Motor neuron (in vitro differentiated cells): Measurements from ENCODE around the gene COL23A1. TPM values are rescaled to one million over a fixed set of nuclear protein-coding genes. Genes with fewer than 3 reads are reported as not detected.
"Not testable (repeated sequence)": the region's sequence is repeated elsewhere in the genome, so short reads cannot be mapped to it uniquely, and the experiment has no call there.

Experiments used
- ATAC-seq, 8 experiments: fragments of 200-7000 bp; cut with Tn5 transposase; replicated peaks in 6 of 8; 2 replicates each; pipeline ENCODE4 v1.8.0; 2021; ENCODE audit warnings: mild to moderate bottlenecking in 8 of 8, moderate library complexity in 8 of 8
- H3K27ac ChIP-seq, 2 donors: fragments of 250-450 bp; sonication (Bioruptor Pico); 2 replicates each; pipeline ENCODE4 v1.9.0; 2021; ENCODE audit warnings: antibody characterized with exemption in 2 of 2, mild to moderate bottlenecking in 2 of 2, moderate library complexity in 1 of 2
- H3K4me1 ChIP-seq, 2 donors: fragments of 250-450 bp; sonication (Bioruptor Pico); replicated peaks in 1 of 2; 2 replicates each; pipeline ENCODE4 v1.6.1; 2021; ENCODE audit warnings: antibody characterized with exemption in 2 of 2, mild to moderate bottlenecking in 2 of 2, moderate library complexity in 1 of 2
- H3K4me3 ChIP-seq, 5 donors: fragments of 250-450 bp; sonication (Bioruptor Pico); 2 replicates each; pipeline ENCODE4 v1.9.0; 2021; ENCODE audit warnings: antibody characterized with exemption in 5 of 5, mild to moderate bottlenecking in 5 of 5, moderate library complexity in 4 of 5
- WGBS, 10 experiments: fragments of 450-650 bp; shearing (Covaris generic); methylation state at CpG; one replicate each; pipeline ENCODE4 v1.0.0; 2022; 5-methylcytosine and 5-hydroxymethylcytosine counted together
- in situ Hi-C, 9 experiments: fragments of 400-800 bp; cut with MboI; loops; one replicate each; pipeline ENCODE4 v1.15.0; 2021; ENCODE audit warnings: low sequenced_read_pairs in 9 of 9, low pct_unique_long_range_greater_than_20kb in 2 of 9; ENCODE audit not compliant: unreplicated experiment in 9 of 9
- total RNA-seq, 8 experiments: library from RNA; unstranded; fragments of 300-600 nt; gene quantifications; 2 replicates each; pipeline versions ENCODE4 v1.2.3 to v1.2.4, GENCODE V29; 2022

COL23A1 gene
- total RNA-seq, 8 experiments from 2014 or later = 0.10 to 10.8 (median 0.20) TPM

DNA sequence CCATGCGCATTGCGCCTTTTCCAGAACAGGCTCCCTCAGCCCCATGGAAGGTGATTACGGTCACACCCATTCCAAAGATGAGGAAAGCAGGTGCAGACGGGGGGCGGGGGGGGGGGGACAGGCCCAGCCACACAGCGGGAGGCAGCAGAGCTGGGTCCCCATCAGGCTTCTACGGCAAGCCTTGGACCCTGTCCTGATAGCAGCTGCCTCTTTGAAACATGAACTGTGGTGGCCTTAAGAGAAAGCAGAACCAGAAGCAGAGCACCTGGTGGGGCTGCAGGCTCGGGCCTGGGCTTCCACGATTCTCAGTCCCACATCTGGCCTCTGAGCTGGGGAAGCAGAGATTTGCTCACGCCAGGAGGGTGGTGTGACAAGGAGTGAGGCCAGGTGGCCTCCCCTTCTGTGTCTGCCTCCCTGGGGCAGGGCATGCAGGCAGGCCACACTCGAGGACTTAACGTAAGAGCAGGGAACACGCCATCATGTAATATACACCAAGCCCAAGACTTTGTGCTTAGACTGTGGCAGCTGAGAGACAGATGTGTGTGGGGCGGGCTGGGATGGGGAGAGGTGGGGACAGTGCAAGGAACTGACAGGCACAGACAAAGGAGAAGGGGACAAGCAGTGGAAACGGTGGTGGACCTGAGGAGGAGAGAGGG, 343.4 kb downstream of the COL23A1 start:
- WGBS, 10 experiments = 80% methylated on average over 1 of the region's 15 CpGs; no CpG with 5 or more reads in 9 of the 10 experiments
- ATAC-seq = peak in 5 of 8 experiments; percentile 11 to 70 (median 21)
- Histone ChIP-seq H3K27ac (no peak overlapping the region), H3K4me1 (no peaks in the 10 kb centered on the region), H3K4me3 (no peak overlapping the region)
- in situ Hi-C loops = no loop called here

DNA sequence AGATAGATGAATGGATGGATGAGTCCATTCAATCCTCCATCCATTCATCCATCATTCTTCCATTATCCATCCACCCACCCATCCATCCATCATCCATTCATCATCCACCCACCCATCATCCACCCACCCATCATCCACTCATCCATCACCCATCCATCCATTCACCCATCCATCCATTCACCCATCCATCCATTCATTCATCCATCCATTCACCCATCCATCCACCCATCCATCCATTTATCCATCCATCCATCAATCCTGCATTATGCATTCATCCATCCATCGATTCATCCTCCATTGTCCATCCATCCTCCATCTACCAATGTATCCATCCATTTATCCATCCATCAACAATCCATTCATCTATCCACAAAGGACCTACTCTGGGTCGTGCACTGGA, 344.8 kb downstream of the COL23A1 start:
- no peak overlapping the region for H3K4me3 ChIP-seq
- H3K4me1 ChIP-seq = no peaks in the 10 kb centered on the region
- no peak overlapping the region for H3K27ac ChIP-seq
- no peak for ATAC-seq
- in situ Hi-C loops = no loop called here
- WGBS, 10 experiments = 29 to 83% (median 65%) methylated on average over 1 to 2 of the region's 2 CpGs; no CpG with 5 or more reads in 2 of the 10 experiments

DNA sequence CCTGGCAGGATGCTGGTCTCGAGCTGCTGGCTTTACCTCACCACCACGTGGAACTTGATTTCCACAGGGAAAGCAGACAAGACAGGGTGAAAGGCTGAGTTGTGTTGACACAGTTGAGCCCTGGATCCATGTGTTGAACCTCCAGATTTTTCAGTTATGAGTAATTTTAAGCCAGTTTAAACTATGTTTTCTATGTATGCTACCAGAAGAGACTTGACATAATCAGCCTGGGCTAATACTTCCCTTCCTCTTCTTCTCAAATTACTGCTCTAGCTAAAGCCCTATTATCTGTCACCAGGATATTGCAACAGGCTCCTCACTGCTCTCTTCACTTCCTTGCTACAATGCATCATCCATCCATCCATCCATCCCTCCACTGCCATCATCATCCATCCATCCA, 345.6 kb downstream of the COL23A1 start:
- WGBS, 10 experiments = 33 to 83% (median 55%) methylated on average over 1 to 2 of the region's 2 CpGs; no CpG with 5 or more reads in 4 of the 10 experiments
- no peak overlapping the region for H3K27ac ChIP-seq
- in situ Hi-C loops = no loop called here
- no peaks in the 10 kb centered on the region for H3K4me1 ChIP-seq
- H3K4me3 ChIP-seq = no peak overlapping the region
- no peak for ATAC-seq

DNA sequence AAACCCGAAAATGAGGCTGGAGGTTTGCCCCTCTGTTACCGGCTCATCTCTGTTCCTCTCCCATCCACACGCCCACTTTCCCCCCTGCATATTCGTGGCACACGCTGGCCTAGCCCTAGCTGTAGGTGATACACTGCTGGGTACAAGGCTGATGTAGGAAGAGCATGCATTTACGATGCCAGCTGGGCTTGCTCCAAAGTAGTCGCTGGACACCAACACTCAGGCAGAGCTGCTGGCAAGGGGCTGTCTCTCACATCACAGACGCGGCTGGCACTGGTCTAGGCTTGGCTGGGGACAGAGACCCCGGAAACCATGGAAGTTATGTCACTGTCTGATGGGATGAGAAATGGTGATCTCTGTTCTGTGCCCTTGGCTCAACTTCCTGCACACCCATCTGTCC, 347.8 kb downstream of the COL23A1 start:
- no peak for ATAC-seq
- no peak overlapping the region for H3K4me3 ChIP-seq
- 40 to 100% (median 83%) methylated on average over 1 to 6 of the region's 10 CpGs; no CpG with 5 or more reads in 5 of the 10 experiments for WGBS, 10 experiments
- no peak overlapping the region for H3K27ac ChIP-seq
- H3K4me1 ChIP-seq = no peaks in the 10 kb centered on the region
- in situ Hi-C loops = no loop called here

DNA sequence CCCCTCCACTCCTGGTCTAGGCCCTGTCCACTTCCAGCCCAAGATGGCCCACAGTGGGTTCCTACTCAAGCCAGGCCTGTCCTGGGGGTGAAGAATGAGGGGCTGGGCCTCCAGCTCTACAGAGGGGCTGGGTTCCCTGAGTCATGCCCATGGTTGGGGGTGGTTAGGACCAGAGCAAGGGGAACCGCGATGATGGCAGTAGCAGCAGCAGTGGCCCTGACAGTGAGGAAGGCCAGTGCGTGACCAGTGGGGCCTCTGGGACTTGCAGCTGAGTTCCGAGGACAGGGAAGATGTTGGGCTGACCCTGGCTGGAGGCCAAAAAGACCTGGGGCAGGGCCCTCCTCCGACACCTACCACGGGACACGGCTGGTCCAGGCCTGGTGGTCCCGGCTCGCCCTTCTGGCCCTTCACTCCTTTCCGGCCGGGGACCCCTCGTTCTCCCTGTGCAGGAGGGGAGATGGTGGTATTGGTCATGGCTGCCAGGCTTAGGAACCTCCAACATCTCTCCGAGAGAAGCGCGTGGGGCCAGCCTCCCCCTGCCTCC, 348.4 kb downstream of the COL23A1 start:
- Histone ChIP-seq H3K4me1 (no peaks in the 10 kb centered on the region), H3K4me3 (no peak overlapping the region), H3K27ac (no peak overlapping the region)
- 64 to 94% (median 93%) methylated on average over 2 to 3 of the region's 15 CpGs; no CpG with 5 or more reads in 7 of the 10 experiments for WGBS, 10 experiments
- no peak for ATAC-seq
- in situ Hi-C loops = no loop called here

DNA sequence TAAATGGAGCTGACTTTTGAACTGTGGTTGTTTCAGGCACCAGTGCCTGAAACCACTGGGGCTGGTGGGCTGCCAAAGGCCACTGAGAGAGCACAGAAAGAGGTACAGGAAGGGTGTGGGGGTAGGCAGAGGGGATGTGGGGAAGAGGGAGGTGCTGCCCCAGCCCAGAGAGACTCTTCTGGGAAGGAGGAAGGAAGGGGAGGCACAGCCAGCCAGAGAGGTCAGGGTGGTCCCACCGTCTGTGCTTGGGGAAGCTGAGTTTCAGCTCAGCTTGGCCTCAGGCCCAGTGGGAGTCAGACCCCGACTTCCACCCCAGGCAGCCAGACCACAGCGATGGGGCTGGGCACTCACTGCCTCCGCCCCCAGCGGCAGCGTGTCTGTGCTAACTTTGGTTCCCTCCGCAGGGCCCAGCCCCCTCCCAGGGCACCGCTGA, 348.9 kb downstream of the COL23A1 start:
- Histone ChIP-seq H3K4me1 (no peaks in the 10 kb centered on the region), H3K4me3 (no peak overlapping the region), H3K27ac (no peak overlapping the region)
- no CpG with 5 or more reads among the region's 8 CpGs for WGBS, 10 experiments
- in situ Hi-C loops = no loop called here
- no peak for ATAC-seq

DNA sequence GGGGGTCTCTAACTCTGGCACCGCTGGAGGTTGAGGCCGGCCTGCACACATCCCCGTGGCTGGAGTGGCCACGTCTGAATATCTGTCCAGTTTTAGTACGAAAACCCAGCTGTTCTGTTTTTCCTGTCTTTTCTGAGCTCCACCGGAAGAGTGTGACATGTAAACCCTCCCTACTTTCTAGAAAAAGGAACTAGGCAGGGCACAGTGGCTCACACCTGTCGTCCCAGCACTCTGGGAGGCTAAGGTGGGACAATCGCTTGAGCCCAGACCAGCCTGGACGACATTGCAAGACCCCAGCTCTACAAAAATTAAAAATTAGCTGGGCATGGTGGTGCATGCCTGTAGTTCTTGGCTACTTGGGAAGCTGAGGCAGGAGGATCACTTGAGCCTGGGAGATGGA, 349.4 kb downstream of the COL23A1 start:
- Histone ChIP-seq H3K4me3 (no peak overlapping the region), H3K4me1 (no peaks in the 10 kb centered on the region), H3K27ac (no peak overlapping the region)
- no peak for ATAC-seq
- in situ Hi-C loops = no loop called here
- 69 to 100% (median 97%) methylated on average over 1 to 9 of the region's 9 CpGs; no CpG with 5 or more reads in 2 of the 10 experiments for WGBS, 10 experiments

DNA sequence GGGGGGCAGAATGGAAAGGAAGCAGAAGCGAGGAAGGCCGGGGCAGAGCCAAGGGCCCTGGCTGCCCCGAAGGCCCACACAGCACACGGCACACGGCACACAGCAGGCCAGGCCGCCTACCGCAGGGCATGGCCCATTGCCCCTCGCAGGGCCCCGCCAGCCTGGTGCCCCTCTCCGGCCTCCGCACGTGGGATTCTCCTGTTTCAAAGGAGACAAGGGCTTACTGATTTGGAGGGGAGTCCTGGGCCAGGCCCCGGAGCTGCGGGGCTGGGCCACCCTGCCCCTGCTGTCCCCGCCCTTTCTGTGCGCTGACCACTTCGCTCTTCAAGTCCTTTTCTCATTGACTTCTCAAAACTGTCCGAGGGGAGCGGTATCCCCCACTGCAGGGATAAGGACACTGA, 349.9 kb downstream of the COL23A1 start:
- peak in 1 of 8 experiments; percentile 9 for ATAC-seq
- no peaks in the 10 kb centered on the region for H3K4me1 ChIP-seq
- WGBS, 10 experiments = 70 to 100% (median 80%) methylated on average over 1 to 5 of the region's 19 CpGs; no CpG with 5 or more reads in 7 of the 10 experiments
- H3K27ac ChIP-seq = no peak overlapping the region
- no peak overlapping the region for H3K4me3 ChIP-seq
- in situ Hi-C loops = no loop called here

DNA sequence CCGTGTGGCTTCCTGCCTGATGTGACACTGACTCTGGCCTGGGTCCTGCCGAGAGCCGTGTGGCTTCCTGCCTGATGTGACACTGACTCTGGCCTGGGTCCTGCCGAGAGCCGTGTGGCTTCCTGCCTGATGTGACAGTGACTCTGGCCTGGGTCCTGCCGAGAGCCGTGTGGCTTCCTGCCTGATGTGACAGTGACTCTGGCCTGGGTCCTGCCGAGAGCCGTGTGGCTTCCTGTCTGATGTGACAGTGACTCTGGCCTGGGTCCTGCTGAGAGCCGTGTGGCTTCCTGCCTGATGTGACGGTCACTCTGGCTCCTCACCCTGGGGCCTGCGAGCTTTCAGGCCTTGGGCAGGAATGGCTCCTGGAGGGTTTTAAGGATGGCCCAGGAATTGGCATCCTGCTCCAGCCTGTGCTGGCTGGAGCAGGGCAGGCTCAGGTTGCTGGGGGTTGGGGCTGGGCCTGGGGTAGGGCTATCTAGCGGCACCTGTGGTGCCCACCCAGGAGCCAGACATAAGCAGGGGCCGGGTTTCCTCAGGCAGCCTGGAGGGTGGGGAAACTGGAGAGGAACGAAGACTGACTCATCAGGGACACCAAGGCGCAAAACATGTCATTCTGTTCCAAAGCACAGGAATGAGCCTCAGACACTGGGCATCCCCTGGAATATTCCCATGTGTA, 350.4 kb downstream of the COL23A1 start:
- H3K4me1 ChIP-seq, H3K4me3 ChIP-seq, in situ Hi-C loops, H3K27ac ChIP-seq: not testable (repeated sequence)
- 92% methylated on average over 2 of the region's 16 CpGs; no CpG with 5 or more reads in 9 of the 10 experiments for WGBS, 10 experiments
- peak in 2 of 8 experiments; percentile 7 to 9 for ATAC-seq

DNA sequence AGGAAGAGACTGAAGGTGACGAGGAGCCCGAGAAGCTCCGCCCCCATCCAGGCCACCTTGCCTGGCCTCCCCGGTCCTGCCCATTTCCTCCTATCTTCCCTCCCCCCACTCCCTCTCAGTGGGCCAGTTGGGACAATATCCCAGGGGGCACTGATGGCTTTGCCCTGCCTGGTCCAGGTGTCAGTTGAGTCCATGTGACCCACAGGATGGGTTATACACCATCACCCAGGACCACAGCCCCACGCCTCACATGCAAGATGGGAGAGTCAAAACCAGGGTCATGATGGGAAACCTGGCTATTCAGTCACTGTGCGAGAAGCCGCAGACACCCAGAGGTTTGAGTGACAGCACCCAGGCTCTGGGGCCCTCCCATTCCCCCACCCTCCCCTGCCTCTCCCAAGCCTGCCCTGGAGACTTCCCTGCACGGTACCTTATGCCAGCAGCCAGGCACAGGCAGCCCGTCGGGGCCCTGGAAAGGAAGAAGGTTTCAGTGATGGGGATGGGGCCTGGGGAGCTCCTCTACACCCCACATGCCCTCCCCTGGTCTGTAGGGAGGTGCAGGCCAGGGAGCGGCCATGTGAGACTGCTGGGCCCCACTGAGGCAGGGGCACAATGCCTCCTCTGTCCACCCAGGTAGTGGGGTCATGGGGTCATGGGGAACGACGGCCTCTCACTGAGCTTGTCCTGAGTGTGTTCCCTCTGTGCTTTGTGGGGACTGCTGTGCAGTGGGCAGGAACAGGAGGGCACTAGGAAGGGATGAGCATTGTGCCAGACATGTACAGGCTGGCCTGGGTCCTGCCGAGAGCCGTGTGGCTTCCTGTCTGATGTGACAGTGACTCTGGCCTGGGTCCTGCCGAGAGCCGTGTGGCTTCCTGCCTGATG, 351.2 kb downstream of the COL23A1 start:
- 50 to 100% (median 84%) methylated on average over 1 to 5 of the region's 17 CpGs; no CpG with 5 or more reads in 7 of the 10 experiments for WGBS, 10 experiments
- in situ Hi-C loops = no loop called here
- H3K4me1 ChIP-seq = no peaks in the 10 kb centered on the region
- no peak overlapping the region for H3K4me3 ChIP-seq
- peak in 4 of 8 experiments; percentile 9 to 61 (median 43) for ATAC-seq
- H3K27ac ChIP-seq = no peak overlapping the region

DNA sequence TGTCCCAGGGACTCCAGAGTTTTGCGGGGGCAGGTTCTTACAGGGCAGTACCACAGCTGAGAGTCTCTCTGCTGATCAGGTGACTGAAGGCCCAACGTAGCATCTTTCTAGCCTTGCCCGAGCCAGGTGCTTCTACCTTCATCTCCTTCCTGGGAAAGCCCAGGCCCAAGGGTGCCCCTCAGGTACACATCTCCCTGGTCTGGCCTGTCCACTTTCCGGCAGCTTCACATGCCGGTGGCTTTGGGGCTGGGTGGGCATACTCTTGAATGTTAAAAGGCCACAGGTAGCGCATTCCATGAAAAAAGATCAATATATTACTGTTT, 351.9 kb downstream of the COL23A1 start:
- no peak overlapping the region for H3K4me3 ChIP-seq
- ATAC-seq = no peak
- peaks cover 2 to 3% of the 10 kb centered on the region in 2 donors for H3K4me1 ChIP-seq
- H3K27ac ChIP-seq = no peak overlapping the region
- 93 to 100% (median 97%) methylated on average over 3 to 5 of the region's 6 CpGs; no CpG with 5 or more reads in 5 of the 10 experiments for WGBS, 10 experiments
- in situ Hi-C loops = no loop called here

DNA sequence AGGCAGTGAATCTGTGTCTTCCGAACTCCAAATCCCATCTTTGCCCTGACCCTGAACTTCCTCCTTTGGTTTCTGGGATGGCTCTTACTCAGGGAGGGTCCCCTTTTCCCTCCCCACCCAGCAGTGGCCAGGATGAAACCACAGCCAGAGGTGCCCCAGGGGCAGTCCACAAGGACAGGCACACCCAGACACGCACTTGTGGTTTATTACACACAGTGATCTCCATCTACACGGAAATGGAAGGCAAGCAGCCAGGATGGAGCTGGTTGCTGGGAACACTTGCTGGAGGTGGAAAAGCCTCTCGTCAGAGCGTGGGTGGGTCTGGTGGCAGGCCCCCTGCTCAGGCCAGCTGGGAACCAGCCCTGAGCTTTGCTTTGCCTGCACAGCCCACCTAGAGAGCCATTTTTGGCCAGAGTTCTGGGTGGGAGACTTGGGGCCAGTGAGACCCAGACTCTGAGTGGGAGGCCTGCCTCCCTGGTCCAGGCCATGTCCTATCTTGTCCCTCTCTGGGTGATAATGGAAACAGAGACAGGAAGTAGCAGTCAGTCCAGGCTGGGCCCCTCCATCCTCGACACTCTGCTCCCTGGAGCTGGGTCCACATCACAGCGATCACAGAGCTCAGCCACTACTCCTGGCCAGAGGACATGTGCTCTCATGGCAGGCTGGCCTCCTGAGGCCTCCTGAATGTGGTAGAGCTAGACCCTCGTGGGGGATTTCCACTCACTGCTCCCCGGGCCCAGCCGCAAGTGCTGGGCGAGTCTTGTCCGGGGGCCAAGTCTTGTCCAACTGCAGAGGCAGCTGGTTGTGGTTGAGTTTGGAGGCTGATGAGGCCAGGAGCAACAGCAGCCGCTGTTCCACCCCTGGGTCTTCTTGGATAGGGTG, 352.5 kb downstream of the COL23A1 start:
- Histone ChIP-seq H3K27ac (no peak overlapping the region), H3K4me1 (peaks cover 8 to 9% of the 10 kb centered on the region in 2 donors), H3K4me3 (no peak overlapping the region)
- peak in 3 of 8 experiments; percentile 44 to 59 (median 58) for ATAC-seq
- in situ Hi-C loops = no loop called here
- 20 to 100% (median 80%) methylated on average over 1 to 5 of the region's 13 CpGs; no CpG with 5 or more reads in 5 of the 10 experiments for WGBS, 10 experiments
